ENCODE data around the gene NHLRC3. TPM values are rescaled to one million over a fixed set of nuclear protein-coding genes. Genes with fewer than 3 reads are reported as not detected.

The NHLRC3 gene
- total and polyA plus RNA-seq, 9 of the 15 experiments (the other 6 are each of a cell fraction or from before 2014, with no cell fraction given), result 5.5 to 15.3 (median 9.0) TPM

GRCh38 chr13:39037880-39038568 lies at the start of gene NHLRC3, which contains the start of gene PROSER1 (continued):
- TF ChIP-seq SMARCC2 (IDR thresholded peaks at IDR 0.05; ENCODE audit: low read depth) (no peak), PHB (CRISPR knock-in tag; IDR thresholded peaks at IDR 0.05) (no peak), ZNF395 (CRISPR knock-in tag; IDR thresholded peaks at IDR 0.05) (0 out of 2 replicates have a peak, but pooled peaks have one; percentile 34), CTCFL (IDR thresholded peaks at IDR 0.05; ENCODE audit: borderline replicate concordance, insufficient read depth, low read depth, low read length, poor library complexity, severe bottlenecking) (no peak), SOX6 (IDR thresholded peaks at IDR 0.05) (no peak), CREB3L1 (IDR thresholded peaks at IDR 0.05; ENCODE audit: borderline replicate concordance, low read depth) (peak; percentile 25; the same call in 1 of the 2 replicates), ZNF232 (CRISPR knock-in tag; IDR thresholded peaks at IDR 0.05) (no peak), ZMIZ1 (IDR thresholded peaks at IDR 0.05; ENCODE audit: low read depth in 2 of 2, low read length in 2 of 2) (no peak), CBFB (CRISPR knock-in tag; IDR thresholded peaks at IDR 0.05) (no peak), PURB (CRISPR knock-in tag; IDR thresholded peaks at IDR 0.05; ENCODE audit: low read depth) (no peak)
- TF ChIP-seq, protein P1, sequence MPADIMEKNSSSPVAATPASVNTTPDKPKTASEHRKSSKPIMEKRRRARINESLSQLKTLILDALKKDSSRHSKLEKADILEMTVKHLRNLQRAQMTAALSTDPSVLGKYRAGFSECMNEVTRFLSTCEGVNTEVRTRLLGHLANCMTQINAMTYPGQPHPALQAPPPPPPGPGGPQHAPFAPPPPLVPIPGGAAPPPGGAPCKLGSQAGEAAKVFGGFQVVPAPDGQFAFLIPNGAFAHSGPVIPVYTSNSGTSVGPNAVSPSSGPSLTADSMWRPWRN (IDR thresholded peaks at IDR 0.05; ENCODE audit: low read depth), result no peak
- TF ChIP-seq, protein P2, sequence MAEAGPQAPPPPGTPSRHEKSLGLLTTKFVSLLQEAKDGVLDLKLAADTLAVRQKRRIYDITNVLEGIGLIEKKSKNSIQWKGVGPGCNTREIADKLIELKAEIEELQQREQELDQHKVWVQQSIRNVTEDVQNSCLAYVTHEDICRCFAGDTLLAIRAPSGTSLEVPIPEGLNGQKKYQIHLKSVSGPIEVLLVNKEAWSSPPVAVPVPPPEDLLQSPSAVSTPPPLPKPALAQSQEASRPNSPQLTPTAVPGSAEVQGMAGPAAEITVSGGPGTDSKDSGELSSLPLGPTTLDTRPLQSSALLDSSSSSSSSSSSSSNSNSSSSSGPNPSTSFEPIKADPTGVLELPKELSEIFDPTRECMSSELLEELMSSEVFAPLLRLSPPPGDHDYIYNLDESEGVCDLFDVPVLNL (CRISPR knock-in tag; IDR thresholded peaks at IDR 0.05; ENCODE audit: low read depth), result 0 out of 2 replicates have a peak, but pooled peaks have one; percentile 22
- TF ChIP-seq, protein P3, sequence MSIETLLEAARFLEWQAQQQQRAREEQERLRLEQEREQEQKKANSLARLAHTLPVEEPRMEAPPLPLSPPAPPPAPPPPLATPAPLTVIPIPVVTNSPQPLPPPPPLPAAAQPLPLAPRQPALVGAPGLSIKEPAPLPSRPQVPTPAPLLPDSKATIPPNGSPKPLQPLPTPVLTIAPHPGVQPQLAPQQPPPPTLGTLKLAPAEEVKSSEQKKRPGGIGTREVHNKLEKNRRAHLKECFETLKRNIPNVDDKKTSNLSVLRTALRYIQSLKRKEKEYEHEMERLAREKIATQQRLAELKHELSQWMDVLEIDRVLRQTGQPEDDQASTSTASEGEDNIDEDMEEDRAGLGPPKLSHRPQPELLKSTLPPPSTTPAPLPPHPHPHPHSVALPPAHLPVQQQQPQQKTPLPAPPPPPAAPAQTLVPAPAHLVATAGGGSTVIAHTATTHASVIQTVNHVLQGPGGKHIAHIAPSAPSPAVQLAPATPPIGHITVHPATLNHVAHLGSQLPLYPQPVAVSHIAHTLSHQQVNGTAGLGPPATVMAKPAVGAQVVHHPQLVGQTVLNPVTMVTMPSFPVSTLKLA (conservative IDR thresholded peaks at IDR 0.05), result peak in 1 of 2 experiments; percentile 68; a peak in 2 of 4 replicates
